H7 (cell line): Measurements from ENCODE around the gene C2orf42. TPM values are rescaled to one million over a fixed set of nuclear protein-coding genes. Genes with fewer than 3 reads are reported as not detected.
A peak's percentile ranks its signal among the peaks of the same experiment; 100 is the strongest.
"Not testable (repeated sequence)": the region's sequence is repeated elsewhere in the genome, so short reads cannot be mapped to it uniquely, and the experiment has no call there.

Source experiments
- DNase-seq: peaks from one replicate; pipeline ENCODE4 v3.0.0; 2012
- H3K27me3 ChIP-seq: 2 replicates; pipeline ENCODE4 v1.6.0; 2011; ENCODE audit warnings: mild to moderate bottlenecking, low read length; ENCODE audit not compliant: control insufficient read depth, insufficient read depth
- H3K36me3 ChIP-seq: replicated peaks from 2 replicates; pipeline ENCODE4 v1.5.1; 2011; ENCODE audit warnings: low read length; ENCODE audit not compliant: control insufficient read depth, insufficient read depth
- H3K4me3 ChIP-seq: 2 replicates; pipeline ENCODE4 v1.5.1; 2011; ENCODE audit warnings: low read depth, mild to moderate bottlenecking, control low read depth, low read length, moderate library complexity; ENCODE audit not compliant: insufficient read depth
- total RNA-seq: library from RNA; depleted of rRNA; stranded (reverse); fragments of >200 nt; shearing (Covaris generic); gene quantifications from 2 replicates; pipeline ENCODE4 v1.2.3, GENCODE V29; 2014

C2orf42 gene
- total RNA-seq, 1 experiment from 2014 or later: 9.3 TPM

- Histone ChIP-seq H3K27me3 (no peaks in the 10 kb centered on the region), H3K36me3 (no peaks in the 10 kb centered on the region), H3K4me3 (no peak overlapping the region)
- DNase-seq: no peak
Observed at GRCh38 chr2:70145144-70145490, 45.7 kb downstream of the C2orf42 start.

GRCh38 chr2:70144443-70145143 lies 46.2 kb downstream of the C2orf42 start:
- Histone ChIP-seq H3K36me3 (no peaks in the 10 kb centered on the region), H3K4me3 (no peak overlapping the region), H3K27me3 (no peaks in the 10 kb centered on the region)
- DNase-seq: no peak

GRCh38 chr2:70143314-70144150 lies 47.3 kb downstream of the C2orf42 start:
- H3K36me3 ChIP-seq: no peaks in the 10 kb centered on the region
- no peak overlapping the region for H3K4me3 ChIP-seq
- H3K27me3 ChIP-seq: no peaks in the 10 kb centered on the region
- peak; percentile 46 for DNase-seq

- peak; percentile 99 for DNase-seq
- no peaks in the 10 kb centered on the region for H3K36me3 ChIP-seq
- peak overlapping the region; percentile 57 for H3K4me3 ChIP-seq
- no peaks in the 10 kb centered on the region for H3K27me3 ChIP-seq
Observed at GRCh38 chr2:70142590-70143313, 48.1 kb downstream of the C2orf42 start.

- H3K27me3 ChIP-seq: no peaks in the 10 kb centered on the region
- peak; percentile 90 for DNase-seq
- H3K4me3 ChIP-seq: peak overlapping the region; percentile 57
- no peaks in the 10 kb centered on the region for H3K36me3 ChIP-seq
Observed at GRCh38 chr2:70141902-70142589, 48.8 kb downstream of the C2orf42 start.

GRCh38 chr2:70141212-70141901 lies 49.5 kb downstream of the C2orf42 start:
- Histone ChIP-seq H3K36me3 (no peaks in the 10 kb centered on the region), H3K27me3 (no peaks in the 10 kb centered on the region), H3K4me3 (peak overlapping the region; percentile 57)
- peak; percentile 83 for DNase-seq

GRCh38 chr2:70140791-70141211 lies 50.0 kb downstream of the C2orf42 start:
- no peak for DNase-seq
- H3K4me3 ChIP-seq: no peak overlapping the region
- no peaks in the 10 kb centered on the region for H3K27me3 ChIP-seq
- H3K36me3 ChIP-seq: no peaks in the 10 kb centered on the region

- not testable (repeated sequence) for H3K36me3 ChIP-seq, DNase-seq, H3K27me3 ChIP-seq
Observed at GRCh38 chr2:70134323-70134983, 56.4 kb downstream of the C2orf42 start.

GRCh38 chr2:70133491-70134322 lies 57.1 kb downstream of the C2orf42 start:
- DNase-seq: no peak
- Histone ChIP-seq H3K4me3 (no peak overlapping the region), H3K36me3 (no peaks in the 10 kb centered on the region), H3K27me3 (no peaks in the 10 kb centered on the region)

More at GRCh38 chr2:70134323-70134983, 56.4 kb downstream of the C2orf42 start:
- not testable (repeated sequence) for H3K4me3 ChIP-seq

GRCh38 chr2:70133127-70133452 lies 57.7 kb downstream of the C2orf42 start:
- Histone ChIP-seq H3K4me3 (no peak overlapping the region), H3K27me3 (no peaks in the 10 kb centered on the region), H3K36me3 (no peaks in the 10 kb centered on the region)
- no peak for DNase-seq

- no peak overlapping the region for H3K4me3 ChIP-seq
Observed at GRCh38 chr2:70132244-70133126, 58.3 kb downstream of the C2orf42 start.

More at GRCh38 chr2:70132244-70133126, 58.3 kb downstream of the C2orf42 start:
- Histone ChIP-seq H3K36me3 (no peaks in the 10 kb centered on the region), H3K27me3 (no peaks in the 10 kb centered on the region)
- DNase-seq: peak; percentile 53
